H1 (cell line): Measurements from ENCODE around the gene NSD2. TPM values are rescaled to one million over a fixed set of nuclear protein-coding genes. Genes with fewer than 3 reads are reported as not detected.
A peak's percentile ranks its signal among the peaks of the same experiment; 100 is the strongest.

Experiments
- CTCF ChIA-PET: fragments of 300-600 bp; sonication (Branson Sonifier 250); formaldehyde crosslinking; loops from one replicate; lab custom pipeline; 2021; ENCODE audit not compliant: partially characterized antibody; lab: Charles Lee
- POLR2A ChIA-PET: fragments of 300-600 bp; sonication (Branson Sonifier 250); formaldehyde crosslinking; loops from one replicate; lab custom pipeline; 2021; ENCODE audit warnings: inconsistent platforms; ENCODE audit not compliant: partially characterized antibody; lab: Charles Lee
- DNase-seq, 2 experiments: peaks; one replicate each; pipeline versions ENCODE4 v3.0.0 to v3.0.0-alpha.2; 2010 to 2022; ENCODE audit warnings: low spot score in 2 of 2, low read depth in 1 of 2, mixed read lengths in 1 of 2
- FAIRE-seq: peaks from 2 replicates; lab custom pipeline; 2011; peaks lifted over from hg19 to GRCh38; lab: Jason Lieb, UNC
- H2AFZ ChIP-seq: 2 replicates; pipeline ENCODE4 v1.8.1; 2012; ENCODE audit warnings: low read length, inconsistent platforms
- H2AK5ac ChIP-seq: 2 replicates; pipeline ENCODE4 v1.6.1; 2013; ENCODE audit warnings: low read depth, low read length
- H2BK120ac ChIP-seq: replicated peaks from 2 replicates; pipeline ENCODE3; 2013; ENCODE audit warnings: low read depth, low read length, inconsistent platforms
- H2BK12ac ChIP-seq: 2 replicates; pipeline ENCODE4 v1.6.1; 2013; ENCODE audit warnings: low read depth, low read length
- H2BK15ac ChIP-seq: 2 replicates; pipeline ENCODE4 v1.6.1; 2013; ENCODE audit warnings: low read length
- H2BK20ac ChIP-seq: 2 replicates; pipeline ENCODE4 v1.6.1; 2013; ENCODE audit warnings: low read length
- H2BK5ac ChIP-seq: 2 replicates; pipeline ENCODE4 v1.6.1; 2013; ENCODE audit warnings: low read depth, low read length
- H3K14ac ChIP-seq: 2 replicates; pipeline ENCODE4 v1.6.1; 2013; ENCODE audit warnings: inconsistent platforms; ENCODE audit not compliant: insufficient read length
- H3K18ac ChIP-seq: 2 replicates; pipeline ENCODE4 v1.6.1; 2013; ENCODE audit warnings: low read length; ENCODE audit errors: extremely low read depth
- H3K23ac ChIP-seq: 2 replicates; pipeline ENCODE4 v1.6.1; 2013; ENCODE audit warnings: inconsistent platforms; ENCODE audit not compliant: insufficient read length
- H3K23me2 ChIP-seq: 2 replicates; pipeline ENCODE4 v1.6.1; 2013; ENCODE audit warnings: low read depth, low read length
- H3K27ac ChIP-seq: 2 replicates; pipeline ENCODE4 v1.6.1; 2011; ENCODE audit warnings: low read depth, low read length, inconsistent platforms
- H3K27me3 ChIP-seq, 4 experiments: replicated peaks in 1 of 4; 1 replicate in 1 of 4; 2 replicates in 3 of 4; pipeline versions ENCODE4 v1.6.1 to v1.8.1; 2011 to 2013; ENCODE audit warnings: low read length in 3 of 4, mild to moderate bottlenecking in 3 of 4, inconsistent platforms in 2 of 4, mixed read lengths in 2 of 4, moderate library complexity in 1 of 4; ENCODE audit not compliant: control insufficient read depth in 3 of 4, insufficient read depth in 3 of 4; ENCODE audit errors: extremely low read depth in 1 of 4
- H3K36me3 ChIP-seq, 4 experiments: 2 replicates each; pipeline versions ENCODE4 v1.6.1 to v1.8.1; 2011 to 2013; ENCODE audit warnings: mild to moderate bottlenecking in 4 of 4, low read length in 3 of 4, moderate library complexity in 2 of 4, control low read depth in 1 of 4, inconsistent platforms in 1 of 4; ENCODE audit not compliant: insufficient read depth in 4 of 4, control insufficient read depth in 2 of 4
- H3K4ac ChIP-seq: replicated peaks from 2 replicates; pipeline ENCODE3; 2013; ENCODE audit warnings: low read length, low read depth, mixed read lengths, inconsistent platforms; ENCODE audit not compliant: insufficient read length
- H3K4me1 ChIP-seq, 4 experiments: replicated peaks in 1 of 4; 1 replicate in 1 of 4; 2 replicates in 3 of 4; pipeline versions ENCODE4 v1.6.1 to v1.8.1; 2011 to 2013; ENCODE audit warnings: low read length in 3 of 4, inconsistent platforms in 2 of 4, mixed read lengths in 1 of 4; ENCODE audit not compliant: insufficient read depth in 4 of 4, control insufficient read depth in 3 of 4
- H3K4me2 ChIP-seq, 2 experiments: 2 replicates each; pipeline versions ENCODE4 v1.6.1 to v1.8.1; 2011 to 2013; ENCODE audit warnings: low read depth in 2 of 2, low read length in 2 of 2, control low read depth in 1 of 2, inconsistent platforms in 1 of 2, mild to moderate bottlenecking in 1 of 2; ENCODE audit not compliant: insufficient read depth in 1 of 2
- H3K4me3 ChIP-seq, 4 experiments: fragments of 200-600, 300-600 bp in 1 of 4; sonication (generic), shearing (Covaris generic), sonication (Bioruptor Twin) in 1 of 4; 2 replicates each; pipeline versions ENCODE4 v1.5.1 to v1.8.1; 2011 to 2016; ENCODE audit warnings: low read length in 4 of 4, low read depth in 3 of 4, control low read depth in 2 of 4, inconsistent platforms in 2 of 4, mild to moderate bottlenecking in 2 of 4, mixed read lengths in 1 of 4, moderate library complexity in 1 of 4; ENCODE audit not compliant: insufficient read depth in 2 of 4; ENCODE audit errors: extremely low read depth in 1 of 4
- H3K56ac ChIP-seq: replicated peaks from 2 replicates; pipeline ENCODE3; 2013; ENCODE audit warnings: low read depth, mild to moderate bottlenecking, mixed read lengths, low read length, inconsistent platforms; ENCODE audit not compliant: insufficient read length
- H3K79me1 ChIP-seq: 2 replicates; pipeline ENCODE4 v1.6.1; 2013; ENCODE audit warnings: low read depth, low read length, control low read depth
- H3K79me2 ChIP-seq, 2 experiments: 2 replicates each; pipeline versions ENCODE4 v1.6.1 to v1.8.1; 2012 to 2013; ENCODE audit warnings: low read length in 2 of 2, mild to moderate bottlenecking in 2 of 2, inconsistent platforms in 1 of 2; ENCODE audit not compliant: insufficient read depth in 2 of 2, control insufficient read depth in 1 of 2
- H3K9ac ChIP-seq, 4 experiments: replicated peaks in 1 of 4; 1 replicate in 1 of 4; 2 replicates in 3 of 4; pipeline versions ENCODE4 v1.6.1 to v1.8.1; 2011 to 2013; ENCODE audit warnings: low read depth in 3 of 4, low read length in 3 of 4, control low read depth in 2 of 4, mild to moderate bottlenecking in 2 of 4, moderate library complexity in 2 of 4, inconsistent platforms in 1 of 4; ENCODE audit errors: extremely low read depth in 1 of 4
- H3K9me3 ChIP-seq, 2 experiments: 2 replicates each; pipeline versions ENCODE4 v1.6.1 to v1.8.1; 2012 to 2013; ENCODE audit warnings: mild to moderate bottlenecking in 2 of 2, moderate library complexity in 2 of 2, control low read depth in 1 of 2, inconsistent platforms in 1 of 2, low read depth in 1 of 2, low read length in 1 of 2, mixed read lengths in 1 of 2; ENCODE audit not compliant: insufficient read depth in 2 of 2
- H4K20me1 ChIP-seq, 2 experiments: replicated peaks in 1 of 2; 2 replicates each; pipeline versions ENCODE3 to v1.8.1; 2011 to 2013; ENCODE audit warnings: inconsistent platforms in 2 of 2, low read length in 2 of 2, mild to moderate bottlenecking in 1 of 2; ENCODE audit not compliant: insufficient read depth in 2 of 2, control insufficient read depth in 1 of 2
- H4K5ac ChIP-seq: 2 replicates; pipeline ENCODE4 v1.6.1; 2013; ENCODE audit warnings: low read length, low read depth, mixed read lengths, inconsistent platforms; ENCODE audit not compliant: insufficient read length
- H4K8ac ChIP-seq: 2 replicates; pipeline ENCODE4 v1.8.0; 2013; ENCODE audit warnings: mild to moderate bottlenecking, moderate library complexity, low read length, inconsistent platforms; ENCODE audit not compliant: insufficient read depth; ENCODE audit errors: extremely low read depth
- H4K91ac ChIP-seq: replicated peaks from 2 replicates; pipeline ENCODE3; 2013; ENCODE audit warnings: low read length, mixed read lengths, inconsistent platforms; ENCODE audit not compliant: insufficient read length
- ASH2L ChIP-seq: fragments of 200-600, 300-600 bp; sonication (generic); IDR thresholded peaks from one replicate; pipeline ENCODE4 v1.7.1; 2017; ENCODE audit warnings: low read length
- CBX5 ChIP-seq: fragments of 300-800, 300-1000 bp; sonication (generic); IDR thresholded peaks from 2 replicates; pipeline ENCODE4 v1.7.1; 2016; ENCODE audit warnings: antibody characterized with exemption, low read length, low read depth
- RAD21 ChIP-seq, 2 experiments: IDR thresholded peaks in 1 of 2; conservative IDR thresholded peaks in 1 of 2; 2 replicates each; pipeline ENCODE4 v1.6.1; 2011; ENCODE audit warnings: low read depth in 2 of 2, low read length in 2 of 2, improper control_type of control experiment in 1 of 2, inconsistent platforms in 1 of 2, mild to moderate bottlenecking in 1 of 2, moderate library complexity in 1 of 2
- RFX5 ChIP-seq: IDR thresholded peaks from 2 replicates; pipeline ENCODE4 v1.6.1; 2011; ENCODE audit warnings: low read depth, low read length, improper control_type of control experiment, borderline replicate concordance
- SIN3A ChIP-seq, 2 experiments: IDR thresholded peaks in 1 of 2; conservative IDR thresholded peaks in 1 of 2; 2 replicates each; pipeline ENCODE4 v1.6.1; 2011 to 2012; ENCODE audit warnings: low read length in 2 of 2, improper control_type of control experiment in 1 of 2, low read depth in 1 of 2, mild to moderate bottlenecking in 1 of 2
- USF2 ChIP-seq: IDR thresholded peaks from 2 replicates; pipeline ENCODE4 v1.6.1; 2011; ENCODE audit warnings: low read length, improper control_type of control experiment
- WGBS, 2 experiments: shearing (Covaris generic) in 1 of 2; methylation state at CpG; one replicate each; pipeline versions ENCODE4 v1.1.6 to v1.1.7; 2013 to 2015; ENCODE audit warnings: low lambda C conversion rate in 2 of 2, mixed read lengths in 2 of 2, inconsistent platforms in 1 of 2, low coverage in 1 of 2, missing lambda C conversion rate in 1 of 2; ENCODE audit not compliant: insufficient replicate concordance in 2 of 2, insufficient coverage in 1 of 2, insufficient read length in 1 of 2; ENCODE audit errors: extremely low coverage in 1 of 2, missing lambda C conversion rate in 1 of 2; 5-methylcytosine and 5-hydroxymethylcytosine counted together
- polyA plus RNA-seq, 7 experiments: library from polyadenylated mRNA; depleted of rRNA in 3 of 7; stranded (reverse) in 5 of 7; unstranded in 2 of 7; fragments of >200 nt in 5 of 7; fragments of 200-250 nt in 2 of 7; gene quantifications; 1 replicate in 5 of 7; 2 replicates in 1 of 7; 4 replicates in 1 of 7; pipeline versions ENCODE4 v1.2.1 to v1.2.3, GENCODE V29; 2011 to 2013; ENCODE audit warnings: missing spikeins in 2 of 7, mixed read lengths in 2 of 7
- total RNA-seq: library from RNA; stranded (reverse); fragmentation: NEBNext Ultra II Directional; extraction: Animal tissue kit (Norgen Biotek cat#: 25700); gene quantifications from 2 replicates; pipeline ENCODE4 v1.2.1, GENCODE V29; 2021

Gene NSD2
- total and polyA plus RNA-seq, 2 of the 8 experiments (the other 6 are each of a cell fraction or from before 2014, with no cell fraction given) = 26.7 to 129 TPM

- Histone ChIP-seq H4K91ac (no peak overlapping the region), H4K8ac (no peak overlapping the region), H3K23me2 (no peaks in the 10 kb centered on the region), H3K9me3 (no peaks in the 10 kb centered on the region; a peak in 2 of 4 replicates), H3K27ac (no peak overlapping the region), H4K5ac (no peak overlapping the region), H2BK20ac (no peak overlapping the region), H3K23ac (no peak overlapping the region), H3K79me2 (no peaks in the 10 kb centered on the region), H2BK5ac (no peak overlapping the region), H3K4me2 (no peak overlapping the region), H3K4me1 (peaks cover 0 to 4% (median 1%) of the 10 kb centered on the region in 4 experiments; a peak in 4 of 7 replicates), H2AK5ac (no peak overlapping the region), H2BK12ac (no peak overlapping the region), H3K9ac (no peak overlapping the region), H2AFZ (no peak overlapping the region), H4K20me1 (no peaks in the 10 kb centered on the region), H3K27me3 (no peaks in the 10 kb centered on the region), H3K4ac (no peak overlapping the region), H3K79me1 (no peaks in the 10 kb centered on the region), H2BK15ac (no peak overlapping the region), H3K18ac (no peak overlapping the region), H3K56ac (no peak overlapping the region), H3K36me3 (peaks cover 0 to 14% (median 6%) of the 10 kb centered on the region in 4 experiments; a peak in 4 of 8 replicates), H3K4me3 (no peak overlapping the region), H2BK120ac (no peak overlapping the region), H3K14ac (no peak overlapping the region)
- no peak for FAIRE-seq
- no peak for TF ChIP-seq USF2
- TF ChIP-seq RAD21 (IDR thresholded peaks at IDR 0.05 in 1 of 2, conservative IDR thresholded peaks at IDR 0.05 in 1 of 2; ENCODE audit: low read depth in 2 of 2, low read length in 2 of 2) = 0 out of 4 replicates have a peak, but pooled peaks of 1 of the 2 experiments have one; percentile 3
- TF ChIP-seq RFX5 = no peak
- no peak for TF ChIP-seq SIN3A (conservative IDR thresholded peaks at IDR 0.05 in 1 of 2, IDR thresholded peaks at IDR 0.05 in 1 of 2; ENCODE audit: low read depth in 1 of 2, low read length in 2 of 2)
- no peak for TF ChIP-seq CBX5
- TF ChIP-seq ASH2L = no peak
- 91% methylated on average over 11 of the region's 11 CpGs; no CpG with 5 or more reads in 1 of the 2 experiments for WGBS, 2 experiments
- DNase-seq = no peak
- ChIA-PET POLR2A (no interaction called here), CTCF (no interaction called here)
Observed at GRCh38 chr4:1824746-1825145, 46.4 kb upstream of the NSD2 start.
